OCI-LY1 (cell line): ENCODE data around the gene CLDN17.

ENCODE experiments used
- EZH2 ChIP-seq: fragments of 200-600 bp; sonication (generic), shearing (Covaris generic); IDR thresholded peaks from 2 replicates; pipeline ENCODE4 v1.8.0; 2017; ENCODE audit warnings: borderline replicate concordance, mixed run types, mild to moderate bottlenecking, antibody characterized with exemption, low read length, moderate library complexity, mixed read lengths
- TF ChIP-seq, protein P1 (sequence below): fragments of 200-600 bp; sonication (generic), shearing (Covaris generic); IDR thresholded peaks from 2 replicates; pipeline ENCODE4 v1.5.1; 2017; ENCODE audit warnings: mild to moderate bottlenecking, antibody characterized with exemption, low read length, moderate library complexity, mixed read lengths

DNA sequence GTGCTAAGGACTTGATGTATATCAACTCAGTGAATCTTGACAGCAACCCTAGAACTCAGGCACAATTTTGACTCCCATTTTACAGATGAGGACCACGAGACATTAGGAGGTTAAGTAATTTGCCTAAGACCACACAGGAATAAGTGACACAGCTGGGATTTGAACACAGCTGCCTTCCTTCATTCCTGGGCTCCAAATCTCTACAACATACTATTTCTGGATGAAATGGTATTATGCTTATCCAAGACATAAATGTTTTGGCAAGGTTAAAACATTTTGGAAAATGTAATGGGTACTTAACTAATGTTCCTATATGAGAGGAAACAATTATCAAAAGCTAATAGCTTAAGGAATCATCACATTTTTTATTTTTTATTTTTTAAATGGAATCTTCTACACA is 44.5 kb upstream of the CLDN17 start:
- TF ChIP-seq, protein P1, sequence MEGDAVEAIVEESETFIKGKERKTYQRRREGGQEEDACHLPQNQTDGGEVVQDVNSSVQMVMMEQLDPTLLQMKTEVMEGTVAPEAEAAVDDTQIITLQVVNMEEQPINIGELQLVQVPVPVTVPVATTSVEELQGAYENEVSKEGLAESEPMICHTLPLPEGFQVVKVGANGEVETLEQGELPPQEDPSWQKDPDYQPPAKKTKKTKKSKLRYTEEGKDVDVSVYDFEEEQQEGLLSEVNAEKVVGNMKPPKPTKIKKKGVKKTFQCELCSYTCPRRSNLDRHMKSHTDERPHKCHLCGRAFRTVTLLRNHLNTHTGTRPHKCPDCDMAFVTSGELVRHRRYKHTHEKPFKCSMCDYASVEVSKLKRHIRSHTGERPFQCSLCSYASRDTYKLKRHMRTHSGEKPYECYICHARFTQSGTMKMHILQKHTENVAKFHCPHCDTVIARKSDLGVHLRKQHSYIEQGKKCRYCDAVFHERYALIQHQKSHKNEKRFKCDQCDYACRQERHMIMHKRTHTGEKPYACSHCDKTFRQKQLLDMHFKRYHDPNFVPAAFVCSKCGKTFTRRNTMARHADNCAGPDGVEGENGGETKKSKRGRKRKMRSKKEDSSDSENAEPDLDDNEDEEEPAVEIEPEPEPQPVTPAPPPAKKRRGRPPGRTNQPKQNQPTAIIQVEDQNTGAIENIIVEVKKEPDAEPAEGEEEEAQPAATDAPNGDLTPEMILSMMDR = no peak
- no peak for TF ChIP-seq EZH2
